Neural cell (in vitro differentiated cells): ENCODE results near the gene SPOP.

ENCODE experiments used
- EP300 ChIP-seq: fragments of 450-650 bp; conservative IDR thresholded peaks from 2 replicates; pipeline ENCODE4 v1.6.1; 2014; ENCODE audit warnings: antibody characterized with exemption, mild to moderate bottlenecking, moderate library complexity; ENCODE audit not compliant: poor library complexity, severe bottlenecking
- TF ChIP-seq, protein P1 (sequence below): fragments of 450-650 bp; IDR thresholded peaks from 2 replicates; pipeline ENCODE4 v1.5.1; 2014; ENCODE audit warnings: antibody characterized with exemption, mild to moderate bottlenecking, moderate library complexity; ENCODE audit not compliant: poor library complexity, severe bottlenecking

DNA sequence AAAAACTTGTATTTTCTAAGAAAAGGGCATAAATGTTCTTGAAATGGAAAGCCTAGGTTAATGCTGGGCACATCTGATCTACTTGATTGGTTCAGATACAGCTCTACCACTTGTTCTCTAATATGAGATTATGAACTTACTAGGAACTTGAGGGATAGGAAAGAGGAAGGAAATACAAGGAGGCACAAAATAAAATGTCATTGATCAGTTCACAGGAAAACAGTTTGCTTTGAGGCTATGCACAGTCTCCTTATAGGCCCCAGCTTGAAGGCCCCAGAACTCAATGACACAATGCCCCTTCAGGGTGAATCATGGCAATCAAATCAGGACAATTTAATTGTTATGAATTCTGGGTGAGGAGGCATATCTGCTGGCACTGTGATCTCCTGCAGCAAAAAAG, 75.1 kb downstream of the SPOP start:
- TF ChIP-seq, protein P1, sequence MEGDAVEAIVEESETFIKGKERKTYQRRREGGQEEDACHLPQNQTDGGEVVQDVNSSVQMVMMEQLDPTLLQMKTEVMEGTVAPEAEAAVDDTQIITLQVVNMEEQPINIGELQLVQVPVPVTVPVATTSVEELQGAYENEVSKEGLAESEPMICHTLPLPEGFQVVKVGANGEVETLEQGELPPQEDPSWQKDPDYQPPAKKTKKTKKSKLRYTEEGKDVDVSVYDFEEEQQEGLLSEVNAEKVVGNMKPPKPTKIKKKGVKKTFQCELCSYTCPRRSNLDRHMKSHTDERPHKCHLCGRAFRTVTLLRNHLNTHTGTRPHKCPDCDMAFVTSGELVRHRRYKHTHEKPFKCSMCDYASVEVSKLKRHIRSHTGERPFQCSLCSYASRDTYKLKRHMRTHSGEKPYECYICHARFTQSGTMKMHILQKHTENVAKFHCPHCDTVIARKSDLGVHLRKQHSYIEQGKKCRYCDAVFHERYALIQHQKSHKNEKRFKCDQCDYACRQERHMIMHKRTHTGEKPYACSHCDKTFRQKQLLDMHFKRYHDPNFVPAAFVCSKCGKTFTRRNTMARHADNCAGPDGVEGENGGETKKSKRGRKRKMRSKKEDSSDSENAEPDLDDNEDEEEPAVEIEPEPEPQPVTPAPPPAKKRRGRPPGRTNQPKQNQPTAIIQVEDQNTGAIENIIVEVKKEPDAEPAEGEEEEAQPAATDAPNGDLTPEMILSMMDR: no peak
- TF ChIP-seq EP300: no peak
